ENCODE data around the gene C1orf159. TPM values are rescaled to one million over a fixed set of nuclear protein-coding genes. Genes with fewer than 3 reads are reported as not detected.

C1orf159 gene
- total RNA-seq, 1 experiment from 2014 or later: 15.7 TPM

GRCh38 chr1:1132956-1133750, 17.3 kb upstream of the C1orf159 start:
- H3K4me1 Mint-ChIP-seq (ENCODE audit: insufficient read depth, unreplicated experiment): no peaks in the 10 kb centered on the region
- intact Hi-C loops (cut with micrococcal nuclease): no loop called here
- BruUV-seq (replicated peaks): no TSS peak
- H3K9me3 Mint-ChIP-seq (ENCODE audit: unreplicated experiment): no peaks in the 10 kb centered on the region
- no peak for TF ChIP-seq CTCF (IDR thresholded peaks at IDR 0.05; ENCODE audit: unreplicated experiment)
- no peak overlapping the region for H3K27ac Mint-ChIP-seq (ENCODE audit: low read depth, unreplicated experiment)
- peaks cover 15% of the 10 kb centered on the region for H3K27me3 Mint-ChIP-seq (ENCODE audit: insufficient read depth, unreplicated experiment)
- DNase-seq (ENCODE audit: unreplicated experiment): no peak
- H3K4me3 Mint-ChIP-seq (ENCODE audit: unreplicated experiment): no peak overlapping the region
- POLR2A ChIA-PET: no interaction called here
- CTCF ChIA-PET: no interaction called here
- H3K36me3 Mint-ChIP-seq (ENCODE audit: insufficient read depth, unreplicated experiment): no peaks in the 10 kb centered on the region

GRCh38 chr1:1132042-1132950, 16.4 kb upstream of the C1orf159 start:
- ChIA-PET CTCF (no interaction called here), POLR2A (no interaction called here)
- intact Hi-C loops (cut with micrococcal nuclease): no loop called here
- TF ChIP-seq CTCF (IDR thresholded peaks at IDR 0.05; ENCODE audit: unreplicated experiment): no peak
- H3K9me3 Mint-ChIP-seq (ENCODE audit: unreplicated experiment): no peaks in the 10 kb centered on the region
- H3K4me1 Mint-ChIP-seq (ENCODE audit: insufficient read depth, unreplicated experiment): no peaks in the 10 kb centered on the region
- H3K27ac Mint-ChIP-seq (ENCODE audit: low read depth, unreplicated experiment): no peak overlapping the region
- BruUV-seq (replicated peaks): no TSS peak
- DNase-seq (ENCODE audit: unreplicated experiment): no peak
- H3K36me3 Mint-ChIP-seq (ENCODE audit: insufficient read depth, unreplicated experiment): no peaks in the 10 kb centered on the region
- no peak overlapping the region for H3K4me3 Mint-ChIP-seq (ENCODE audit: unreplicated experiment)
- H3K27me3 Mint-ChIP-seq (ENCODE audit: insufficient read depth, unreplicated experiment): peaks cover 15% of the 10 kb centered on the region

GRCh38 chr1:1130206-1131120, 14.6 kb upstream of the C1orf159 start:
- Mint-ChIP-seq H3K4me1 (ENCODE audit: insufficient read depth, unreplicated experiment) (no peaks in the 10 kb centered on the region), H3K9me3 (ENCODE audit: unreplicated experiment) (no peaks in the 10 kb centered on the region), H3K27ac (ENCODE audit: low read depth, unreplicated experiment) (no peak overlapping the region), H3K27me3 (ENCODE audit: insufficient read depth, unreplicated experiment) (peaks cover 15% of the 10 kb centered on the region), H3K36me3 (ENCODE audit: insufficient read depth, unreplicated experiment) (no peaks in the 10 kb centered on the region), H3K4me3 (ENCODE audit: unreplicated experiment) (no peak overlapping the region)
- ChIA-PET POLR2A (no interaction called here), CTCF (interaction anchor here (0.6 to 1.7 kb wide), 3 partner anchors 8 to 272 kb away, joined by 3 to 4 read pairs (median 3); no protein-coding TSS in a partner anchor)
- DNase-seq (ENCODE audit: unreplicated experiment): no peak
- no peak for TF ChIP-seq CTCF (IDR thresholded peaks at IDR 0.05; ENCODE audit: unreplicated experiment)
- intact Hi-C loops (cut with micrococcal nuclease): no loop called here
- BruUV-seq (replicated peaks): no TSS peak
